Common myeloid progenitor, CD34-positive (primary cell): ENCODE measurements around the gene TOR1B.
A peak's percentile ranks its signal among the peaks of the same experiment; 100 is the strongest.

ENCODE experiments used
- CTCF ChIA-PET: fragments of 350-600 bp; sonication (Branson Sonifier 250); formaldehyde crosslinking; loops from one replicate; lab custom pipeline; 2021; ENCODE audit warnings: antibody characterized with exemption; lab: Charles Lee
- POLR2A ChIA-PET: fragments of 350-600 bp; sonication (Branson Sonifier 250); formaldehyde crosslinking; loops from one replicate; lab custom pipeline; 2021; ENCODE audit warnings: antibody characterized with exemption; lab: Charles Lee
- DNase-seq, 3 donors: peaks; one replicate each; pipeline versions ENCODE4 v3.0.0 to v3.0.0-alpha.2; 2013
- H3K27ac ChIP-seq, 2 experiments: 1 replicate in 1 of 2; 2 replicates in 1 of 2; pipeline ENCODE4 v1.7.0; 2013; ENCODE audit warnings: inconsistent platforms in 2 of 2, low read length in 2 of 2, mild to moderate bottlenecking in 2 of 2, low read depth in 1 of 2, moderate library complexity in 1 of 2; ENCODE audit not compliant: severe bottlenecking in 2 of 2, insufficient read depth in 1 of 2, poor library complexity in 1 of 2
- H3K27me3 ChIP-seq, 5 experiments: replicated peaks in 2 of 5; 1 replicate in 3 of 5; 2 replicates in 2 of 5; pipeline versions ENCODE4 v1.6.1 to v1.7.0; 2013; ENCODE audit warnings: low read length in 4 of 5, mild to moderate bottlenecking in 2 of 5, moderate library complexity in 2 of 5, inconsistent platforms in 1 of 5; ENCODE audit not compliant: insufficient read depth in 5 of 5, control insufficient read depth in 4 of 5
- H3K36me3 ChIP-seq, 4 experiments: 1 replicate in 2 of 4; 2 replicates in 2 of 4; pipeline versions ENCODE4 v1.6.1 to v1.7.0; 2013; ENCODE audit warnings: low read length in 3 of 4, control low read depth in 1 of 4, mild to moderate bottlenecking in 1 of 4; ENCODE audit not compliant: control insufficient read depth in 4 of 4, insufficient read depth in 4 of 4
- H3K4me1 ChIP-seq, 4 experiments: 1 replicate in 3 of 4; 2 replicates in 1 of 4; pipeline versions ENCODE4 v1.6.1 to v1.7.1; 2013; ENCODE audit warnings: low read length in 3 of 4, mild to moderate bottlenecking in 3 of 4, control low read depth in 1 of 4, inconsistent platforms in 1 of 4, moderate library complexity in 1 of 4; ENCODE audit not compliant: control insufficient read depth in 4 of 4, insufficient read depth in 4 of 4; ENCODE audit errors: control extremely low read depth in 1 of 4
- H3K4me3 ChIP-seq, 7 experiments: 1 replicate in 4 of 7; 2 replicates in 3 of 7; pipeline versions ENCODE4 v1.5.1 to v1.7.0; 2013; ENCODE audit warnings: mild to moderate bottlenecking in 7 of 7, low read length in 6 of 7, moderate library complexity in 6 of 7, inconsistent platforms in 2 of 7, low read depth in 2 of 7, control low read depth in 1 of 7; ENCODE audit not compliant: insufficient read depth in 4 of 7, control insufficient read depth in 1 of 7; ENCODE audit errors: extremely low read depth in 1 of 7
- H3K9me3 ChIP-seq, 5 experiments: 1 replicate in 4 of 5; 2 replicates in 1 of 5; pipeline versions ENCODE4 v1.6.1 to v1.7.1; 2013; ENCODE audit warnings: low read length in 4 of 5, mild to moderate bottlenecking in 2 of 5, inconsistent platforms in 1 of 5, low read depth in 1 of 5, moderate library complexity in 1 of 5; ENCODE audit not compliant: control insufficient read depth in 4 of 5, insufficient read depth in 2 of 5; ENCODE audit errors: control extremely low read depth in 1 of 5
- WGBS: methylation state at CpG from one replicate; pipeline ENCODE4 v1.1.5; 2013; ENCODE audit not compliant: insufficient coverage; 5-methylcytosine and 5-hydroxymethylcytosine counted together

The TOR1B gene

GRCh38 chr9:129828051-129828450, 25.1 kb downstream of the TOR1B start:
- H3K36me3 ChIP-seq, result peaks cover 7 to 57% (median 36%) of the 10 kb centered on the region in 4 experiments
- no peaks in the 10 kb centered on the region for H3K27me3 ChIP-seq
- no peak overlapping the region for H3K27ac ChIP-seq
- POLR2A ChIA-PET, result no interaction called here
- H3K4me3 ChIP-seq, result no peak overlapping the region
- H3K4me1 ChIP-seq, result peaks cover 0 to 6% (median 3%) of the 10 kb centered on the region in 4 experiments
- H3K9me3 ChIP-seq, result no peaks in the 10 kb centered on the region
- peak in 2 of 3 donors; percentile 45 to 55 for DNase-seq
- CTCF ChIA-PET, result interaction anchor here (1.2 kb wide), 1 partner anchor 13 kb away, joined by 3 read pairs; no protein-coding TSS in a partner anchor
- WGBS, result 70% methylated on average over 4 of the region's 9 CpGs

GRCh38 chr9:129828969-129829368, 26.0 kb downstream of the TOR1B start:
- ChIA-PET POLR2A (no interaction called here), CTCF (interaction anchor here (1.2 to 1.4 kb wide), 2 partner anchors 10 to 12 kb away, joined by 3 read pairs; no protein-coding TSS in a partner anchor)
- peaks cover 1 to 8% (median 3%) of the 10 kb centered on the region in 4 experiments for H3K4me1 ChIP-seq
- WGBS, result 95% methylated on average over 10 of the region's 10 CpGs
- H3K27me3 ChIP-seq, result no peaks in the 10 kb centered on the region
- no peak overlapping the region for H3K4me3 ChIP-seq
- H3K9me3 ChIP-seq, result no peaks in the 10 kb centered on the region
- H3K36me3 ChIP-seq, result peaks cover 7 to 62% (median 42%) of the 10 kb centered on the region in 4 experiments
- no peak overlapping the region for H3K27ac ChIP-seq
- DNase-seq, result no peak

GRCh38 chr9:129832982-129833381, 30.0 kb downstream of the TOR1B start:
- ChIA-PET POLR2A (no interaction called here), CTCF (interaction anchor here (0.7 kb wide), 1 partner anchor 24 kb away, joined by 3 read pairs; no protein-coding TSS in a partner anchor)
- 80% methylated on average over 1 of the region's 1 CpG for WGBS
- DNase-seq, result no peak
- Histone ChIP-seq H3K27me3 (no peaks in the 10 kb centered on the region), H3K4me1 (peaks cover 6 to 34% (median 26%) of the 10 kb centered on the region in 4 experiments), H3K9me3 (no peaks in the 10 kb centered on the region), H3K27ac (no peak overlapping the region), H3K4me3 (no peak overlapping the region), H3K36me3 (peaks cover 4 to 60% (median 46%) of the 10 kb centered on the region in 4 experiments)

GRCh38 chr9:129834489-129835127, 31.6 kb downstream of the TOR1B start:
- H3K4me1 ChIP-seq, result peaks cover 6 to 49% (median 38%) of the 10 kb centered on the region in 4 experiments
- POLR2A ChIA-PET, result interaction anchor here (0.6 to 2.3 kb wide), 5 partner anchors 11 to 838 kb away, joined by 3 to 10 read pairs (median 3); partner anchors contain the start of genes FNBP1 and TOR1A
- 1% methylated on average over 31 of the region's 32 CpGs for WGBS

GRCh38 chr9:129835128-129835859, 32.3 kb downstream of the TOR1B start, which contains the start of the genes C9orf78 and USP20:
Gene C9orf78 (minus strand): TSS chr9:129835275. CDS start chr9:129835221, 54 bp downstream.
Gene USP20 (plus strand): TSS chr9:129835458. CDS start chr9:129852556, 17,098 bp downstream.
- H3K9me3 ChIP-seq, result no peaks in the 10 kb centered on the region
- H3K36me3 ChIP-seq, result peaks cover 7 to 44% (median 27%) of the 10 kb centered on the region in 4 experiments
- ChIA-PET CTCF (interaction anchor here (1.4 to 1.6 kb wide), 2 partner anchors 43 to 50 kb away, joined by 4 read pairs; no protein-coding TSS in a partner anchor), POLR2A (interaction anchor here (0.6 to 2.3 kb wide), 7 partner anchors 11 to 839 kb away, joined by 3 to 10 read pairs (median 4); partner anchors contain the start of genes FNBP1 and TOR1A)
- H3K4me3 ChIP-seq, result peak within 1 kb of the TSS; percentile 74 to 100 (median 92)
- WGBS, result 0% methylated on average over 49 of the region's 81 CpGs
- peaks cover 6 to 54% (median 44%) of the 10 kb centered on the region in 4 experiments for H3K4me1 ChIP-seq
- H3K27me3 ChIP-seq, result no peaks in the 10 kb centered on the region
- H3K27ac ChIP-seq, result peak within 1 kb of the TSS; percentile 77 to 91
- peak; percentile 94 to 97 (median 97) for DNase-seq

More at GRCh38 chr9:129834489-129835127, 31.6 kb downstream of the TOR1B start:
- CTCF ChIA-PET, result interaction anchor here (0.8 to 1.6 kb wide), 2 partner anchors 11 to 44 kb away, joined by 4 to 5 read pairs; partner anchors contain the start of gene TOR1A
- no peaks in the 10 kb centered on the region for H3K27me3 ChIP-seq
- peak in 2 of 3 donors; percentile 33 to 41 for DNase-seq
- H3K27ac ChIP-seq, result peak overlapping the region; percentile 77 to 91
- peaks cover 7 to 46% (median 34%) of the 10 kb centered on the region in 4 experiments for H3K36me3 ChIP-seq
- peak overlapping the region; percentile 74 to 100 (median 92) for H3K4me3 ChIP-seq
- H3K9me3 ChIP-seq, result no peaks in the 10 kb centered on the region

GRCh38 chr9:129835860-129836223, 32.9 kb downstream of the TOR1B start:
- Histone ChIP-seq H3K27ac (peak overlapping the region; percentile 65 to 91), H3K27me3 (no peaks in the 10 kb centered on the region), H3K4me3 (peak overlapping the region; percentile 74 to 100 (median 89)), H3K36me3 (peaks cover 7 to 39% (median 23%) of the 10 kb centered on the region in 4 experiments), H3K9me3 (no peaks in the 10 kb centered on the region), H3K4me1 (peaks cover 6 to 54% (median 45%) of the 10 kb centered on the region in 4 experiments)
- CTCF ChIA-PET, result interaction anchor here (1.1 to 1.4 kb wide), 2 partner anchors 47 to 49 kb away, joined by 4 read pairs; no protein-coding TSS in a partner anchor
- POLR2A ChIA-PET, result interaction anchor here (0.8 to 2.3 kb wide), 5 partner anchors 9 to 49 kb away, joined by 4 to 10 read pairs (median 5); no protein-coding TSS in a partner anchor
- 0% methylated on average over 10 of the region's 19 CpGs for WGBS
- DNase-seq, result no peak
